SH-SY5Y (cell line): ENCODE measurements around the gene LRFN2.

ENCODE experiments used
- GATA2 ChIP-seq: IDR thresholded peaks from 2 replicates; pipeline ENCODE4 v1.6.1; 2011; ENCODE audit warnings: mild to moderate bottlenecking, low read depth, low read length
- GATA3 ChIP-seq: IDR thresholded peaks from 2 replicates; pipeline ENCODE4 v1.6.1; 2011; ENCODE audit warnings: low read depth, mild to moderate bottlenecking, low read length, moderate library complexity

GRCh38 chr6:40498148-40498547 lies 89.0 kb downstream of the LRFN2 start:
- no peak for TF ChIP-seq GATA2
- TF ChIP-seq GATA3 = no peak
